ENCODE measurements around the gene RBAK.

DNA sequence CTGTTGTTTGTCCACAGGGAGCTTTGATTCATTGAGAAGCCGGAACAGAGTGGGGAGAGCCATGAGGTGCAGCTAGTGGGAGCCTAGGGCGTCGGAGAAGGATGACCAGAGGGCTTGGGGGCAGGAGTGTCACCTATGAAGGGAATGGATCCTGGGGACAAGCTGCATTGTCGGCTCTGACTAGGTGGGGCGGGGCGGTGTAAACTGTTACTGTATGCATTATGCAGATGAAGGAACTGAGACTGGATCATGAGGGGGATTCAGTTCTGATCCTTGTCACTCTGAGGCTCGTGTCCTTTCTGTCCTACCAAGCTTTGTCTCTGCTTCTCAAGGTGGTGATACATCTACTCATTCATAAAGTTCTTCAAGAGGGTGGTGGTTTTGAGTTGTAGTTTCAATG is 46.8 kb upstream of the RBAK start:
- no peak for TF ChIP-seq TEAD4 (IDR thresholded peaks at IDR 0.05)
- TF ChIP-seq, protein P1, sequence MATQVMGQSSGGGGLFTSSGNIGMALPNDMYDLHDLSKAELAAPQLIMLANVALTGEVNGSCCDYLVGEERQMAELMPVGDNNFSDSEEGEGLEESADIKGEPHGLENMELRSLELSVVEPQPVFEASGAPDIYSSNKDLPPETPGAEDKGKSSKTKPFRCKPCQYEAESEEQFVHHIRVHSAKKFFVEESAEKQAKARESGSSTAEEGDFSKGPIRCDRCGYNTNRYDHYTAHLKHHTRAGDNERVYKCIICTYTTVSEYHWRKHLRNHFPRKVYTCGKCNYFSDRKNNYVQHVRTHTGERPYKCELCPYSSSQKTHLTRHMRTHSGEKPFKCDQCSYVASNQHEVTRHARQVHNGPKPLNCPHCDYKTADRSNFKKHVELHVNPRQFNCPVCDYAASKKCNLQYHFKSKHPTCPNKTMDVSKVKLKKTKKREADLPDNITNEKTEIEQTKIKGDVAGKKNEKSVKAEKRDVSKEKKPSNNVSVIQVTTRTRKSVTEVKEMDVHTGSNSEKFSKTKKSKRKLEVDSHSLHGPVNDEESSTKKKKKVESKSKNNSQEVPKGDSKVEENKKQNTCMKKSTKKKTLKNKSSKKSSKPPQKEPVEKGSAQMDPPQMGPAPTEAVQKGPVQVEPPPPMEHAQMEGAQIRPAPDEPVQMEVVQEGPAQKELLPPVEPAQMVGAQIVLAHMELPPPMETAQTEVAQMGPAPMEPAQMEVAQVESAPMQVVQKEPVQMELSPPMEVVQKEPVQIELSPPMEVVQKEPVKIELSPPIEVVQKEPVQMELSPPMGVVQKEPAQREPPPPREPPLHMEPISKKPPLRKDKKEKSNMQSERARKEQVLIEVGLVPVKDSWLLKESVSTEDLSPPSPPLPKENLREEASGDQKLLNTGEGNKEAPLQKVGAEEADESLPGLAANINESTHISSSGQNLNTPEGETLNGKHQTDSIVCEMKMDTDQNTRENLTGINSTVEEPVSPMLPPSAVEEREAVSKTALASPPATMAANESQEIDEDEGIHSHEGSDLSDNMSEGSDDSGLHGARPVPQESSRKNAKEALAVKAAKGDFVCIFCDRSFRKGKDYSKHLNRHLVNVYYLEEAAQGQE (IDR thresholded peaks at IDR 0.05; ENCODE audit: low read depth): no peak
- TF ChIP-seq TAF1 (IDR thresholded peaks at IDR 0.05; ENCODE audit: low read depth): no peak
- no peak for TF ChIP-seq EP300 (IDR thresholded peaks at IDR 0.05; ENCODE audit: borderline replicate concordance)
- TF ChIP-seq CREB1 (IDR thresholded peaks at IDR 0.05; ENCODE audit: low read depth): no peak
- no peak for TF ChIP-seq FOXM1 (IDR thresholded peaks at IDR 0.05; ENCODE audit: borderline replicate concordance, low read depth)
- TF ChIP-seq, protein P2, sequence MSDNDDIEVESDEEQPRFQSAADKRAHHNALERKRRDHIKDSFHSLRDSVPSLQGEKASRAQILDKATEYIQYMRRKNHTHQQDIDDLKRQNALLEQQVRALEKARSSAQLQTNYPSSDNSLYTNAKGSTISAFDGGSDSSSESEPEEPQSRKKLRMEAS (IDR thresholded peaks at IDR 0.05): no peak
- TF ChIP-seq EGR1 (IDR thresholded peaks at IDR 0.05): no peak
- no peak for TF ChIP-seq NFIC (IDR thresholded peaks at IDR 0.05)
- no peak for TF ChIP-seq RAD21 (IDR thresholded peaks at IDR 0.05; ENCODE audit: low read depth)
- TF ChIP-seq TCF12 (IDR thresholded peaks at IDR 0.05; ENCODE audit: low read depth): no peak
- no peak for TF ChIP-seq YY1 (IDR thresholded peaks at IDR 0.05; ENCODE audit: low read depth)
- no peak for TF ChIP-seq CEBPB (IDR thresholded peaks at IDR 0.05)
- TF ChIP-seq, protein P3, sequence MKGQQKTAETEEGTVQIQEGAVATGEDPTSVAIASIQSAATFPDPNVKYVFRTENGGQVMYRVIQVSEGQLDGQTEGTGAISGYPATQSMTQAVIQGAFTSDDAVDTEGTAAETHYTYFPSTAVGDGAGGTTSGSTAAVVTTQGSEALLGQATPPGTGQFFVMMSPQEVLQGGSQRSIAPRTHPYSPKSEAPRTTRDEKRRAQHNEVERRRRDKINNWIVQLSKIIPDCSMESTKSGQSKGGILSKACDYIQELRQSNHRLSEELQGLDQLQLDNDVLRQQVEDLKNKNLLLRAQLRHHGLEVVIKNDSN (IDR thresholded peaks at IDR 0.05): no peak
